NCI-H1092 (cell line): ENCODE results near the gene ARF1.

Experiments used
- DNase-seq: peaks from one replicate; lab custom pipeline; 2025; lab: John Stamatoyannopoulos, UW

The ARF1 gene

GRCh38 chr1:228088586-228089498 lies 6.3 kb downstream of the ARF1 start:
- no peak for DNase-seq

- DNase-seq, result no peak
Measured at GRCh38 chr1:228089519-228090380, 7.2 kb downstream of the ARF1 start.

DNA sequence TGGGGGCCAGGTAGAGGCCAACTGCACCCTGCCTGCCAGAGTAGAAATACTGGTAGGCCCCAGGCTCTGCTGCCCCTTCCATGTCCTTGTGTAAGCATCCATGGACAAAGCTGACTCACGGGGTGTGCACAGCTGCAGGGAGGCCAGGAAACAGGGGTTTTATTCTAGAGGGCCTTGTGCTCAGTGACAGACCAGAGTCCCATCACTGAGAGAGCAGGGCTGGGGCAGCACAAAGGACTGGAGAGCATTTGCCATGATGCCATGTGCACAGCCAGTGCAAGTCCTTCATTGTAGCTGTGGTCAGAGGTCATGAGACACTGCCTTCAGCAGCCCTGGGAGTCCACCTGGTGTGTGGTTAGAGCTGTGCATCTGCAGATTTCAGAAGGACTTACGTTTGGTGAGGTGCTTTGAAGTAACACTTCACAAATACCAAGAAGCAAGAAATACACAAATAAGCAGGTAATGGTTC lies 8.1 kb downstream of the ARF1 start:
- no peak for DNase-seq

GRCh38 chr1:228091084-228091483 lies 8.6 kb downstream of the ARF1 start:
- DNase-seq, result no peak

DNA sequence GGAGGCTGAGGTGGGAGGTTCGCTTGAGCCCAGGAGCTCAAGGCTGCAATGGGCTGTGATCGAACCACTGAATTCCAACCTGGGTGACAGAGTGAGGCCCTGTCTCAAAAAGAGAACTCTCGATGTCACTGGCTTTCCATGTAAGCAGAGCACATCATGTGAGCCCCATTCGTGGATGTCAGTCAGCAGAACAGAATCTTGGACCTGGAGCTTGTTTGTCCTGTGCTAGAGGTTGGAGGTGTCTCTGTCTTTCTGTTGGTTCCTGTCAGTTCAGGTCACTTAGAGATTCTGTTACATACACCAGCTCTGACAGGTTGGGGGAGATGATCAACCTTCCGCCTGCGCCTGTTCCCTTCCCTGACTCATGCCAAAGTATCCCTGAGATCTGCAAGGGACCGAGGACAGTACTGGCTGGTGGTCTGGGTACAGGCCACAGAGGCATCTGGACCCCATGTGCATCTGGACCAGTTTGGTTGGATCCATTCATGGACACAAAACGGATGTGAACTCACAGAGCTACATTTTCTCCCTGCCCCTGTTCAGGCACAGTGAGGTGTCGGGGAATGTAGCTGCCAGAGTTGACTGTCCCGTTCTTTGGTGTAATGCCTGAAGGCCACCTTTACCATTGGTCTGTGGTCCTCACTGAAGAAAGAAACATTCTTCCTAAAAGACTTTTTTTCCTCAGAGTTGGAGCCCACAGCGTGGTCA lies 10.0 kb downstream of the ARF1 start:
- no peak for DNase-seq

GRCh38 chr1:228093050-228093906 lies 10.8 kb downstream of the ARF1 start:
- no peak for DNase-seq

DNA sequence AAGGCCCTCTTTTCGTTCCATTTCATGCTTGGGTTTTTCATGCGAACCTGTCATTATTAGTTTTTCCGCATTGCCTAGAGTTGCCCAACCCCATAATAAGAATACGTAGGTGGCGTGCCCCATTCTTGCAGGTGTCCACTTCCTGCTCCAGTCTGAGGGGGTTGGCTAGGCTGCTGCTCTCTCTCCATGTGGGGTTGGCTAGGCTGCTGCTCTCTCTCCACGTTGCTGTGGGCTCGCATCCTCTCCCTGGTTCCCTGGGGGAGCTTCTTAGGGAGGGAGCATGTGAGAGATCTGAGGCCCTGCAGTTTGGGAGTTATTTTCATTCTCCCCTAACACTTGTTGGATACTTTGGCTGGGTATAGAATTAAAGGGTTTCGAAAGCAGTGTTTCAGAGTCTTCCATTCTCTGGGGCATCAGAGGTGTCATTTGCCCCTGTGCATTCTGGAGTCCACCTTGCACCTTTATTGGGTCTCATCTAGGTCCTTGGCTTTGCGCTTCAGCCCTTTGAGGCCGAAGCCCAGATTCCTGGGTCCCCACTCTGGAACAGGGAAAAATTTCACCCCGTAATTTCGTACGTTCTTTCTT lies 12.0 kb downstream of the ARF1 start:
- no peak for DNase-seq

GRCh38 chr1:228095161-228095560 lies 12.7 kb downstream of the ARF1 start:
- no peak for DNase-seq

GRCh38 chr1:228095938-228096337 lies 13.4 kb downstream of the ARF1 start:
- DNase-seq, result no peak

DNA sequence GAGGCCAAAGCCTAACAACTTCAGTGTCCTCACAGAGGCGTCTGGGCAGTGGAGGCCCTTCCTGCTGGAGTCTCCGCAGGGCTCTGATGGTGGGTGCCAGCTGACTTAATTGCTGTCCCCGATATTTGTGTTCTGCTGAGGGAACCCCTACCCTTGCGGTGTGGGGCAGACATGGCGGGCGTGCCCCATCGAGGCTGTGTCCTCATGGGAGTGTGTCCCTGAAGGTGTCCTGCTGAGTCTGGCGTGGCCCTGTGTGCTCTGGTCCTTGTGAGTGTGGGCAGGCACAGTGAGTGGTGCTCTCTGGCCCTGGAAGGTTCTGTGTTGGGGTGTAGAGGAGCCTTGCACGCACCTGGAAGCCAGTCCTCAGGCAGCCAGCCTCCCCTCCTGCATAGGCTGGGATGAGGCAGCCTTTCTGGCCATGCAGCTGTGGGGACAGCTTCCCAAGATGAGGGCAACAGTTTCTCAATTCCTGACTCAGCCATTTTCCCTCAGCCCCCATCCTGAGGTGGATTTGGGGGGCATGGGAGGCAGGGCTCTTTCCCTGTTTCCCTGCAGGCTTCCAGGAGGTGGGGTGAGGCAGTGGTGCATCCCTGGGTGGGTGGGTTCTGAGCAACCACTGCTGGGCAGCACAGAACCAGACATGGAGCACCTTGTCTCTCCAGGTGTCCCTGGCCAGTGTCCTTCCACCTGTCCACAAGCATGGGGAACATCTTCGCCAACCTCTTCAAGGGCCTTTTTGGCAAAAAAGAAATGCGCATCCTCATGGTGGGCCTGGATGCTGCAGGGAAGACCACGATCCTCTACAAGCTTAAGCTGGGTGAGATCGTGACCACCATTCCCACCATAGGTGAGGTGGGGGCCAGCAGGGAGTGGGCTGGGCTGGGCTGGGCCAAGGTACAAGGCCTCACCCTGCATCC lies 14.2 kb downstream of the ARF1 start:
- DNase-seq, result no peak

DNA sequence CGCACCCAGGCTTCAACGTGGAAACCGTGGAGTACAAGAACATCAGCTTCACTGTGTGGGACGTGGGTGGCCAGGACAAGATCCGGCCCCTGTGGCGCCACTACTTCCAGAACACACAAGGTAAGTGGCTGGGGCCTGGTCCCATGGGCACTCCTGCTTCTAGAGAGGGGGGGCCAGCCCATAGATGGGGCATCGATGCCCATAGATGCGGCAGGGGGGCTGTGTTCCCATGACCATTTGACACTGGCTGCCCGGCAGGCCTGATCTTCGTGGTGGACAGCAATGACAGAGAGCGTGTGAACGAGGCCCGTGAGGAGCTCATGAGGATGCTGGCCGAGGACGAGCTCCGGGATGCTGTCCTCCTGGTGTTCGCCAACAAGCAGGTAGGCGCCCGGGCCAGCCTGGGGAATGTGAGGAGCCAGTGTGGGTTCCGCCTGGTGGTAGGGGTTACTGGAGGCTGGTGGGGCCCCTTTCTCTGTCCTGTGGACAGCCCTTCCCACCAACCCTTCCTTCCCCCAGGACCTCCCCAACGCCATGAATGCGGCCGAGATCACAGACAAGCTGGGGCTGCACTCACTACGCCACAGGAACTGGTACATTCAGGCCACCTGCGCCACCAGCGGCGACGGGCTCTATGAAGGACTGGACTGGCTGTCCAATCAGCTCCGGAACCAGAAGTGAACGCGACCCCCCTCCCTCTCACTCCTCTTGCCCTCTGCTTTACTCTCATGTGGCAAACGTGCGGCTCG lies 15.0 kb downstream of the ARF1 start:
- DNase-seq, result no peak

DNA sequence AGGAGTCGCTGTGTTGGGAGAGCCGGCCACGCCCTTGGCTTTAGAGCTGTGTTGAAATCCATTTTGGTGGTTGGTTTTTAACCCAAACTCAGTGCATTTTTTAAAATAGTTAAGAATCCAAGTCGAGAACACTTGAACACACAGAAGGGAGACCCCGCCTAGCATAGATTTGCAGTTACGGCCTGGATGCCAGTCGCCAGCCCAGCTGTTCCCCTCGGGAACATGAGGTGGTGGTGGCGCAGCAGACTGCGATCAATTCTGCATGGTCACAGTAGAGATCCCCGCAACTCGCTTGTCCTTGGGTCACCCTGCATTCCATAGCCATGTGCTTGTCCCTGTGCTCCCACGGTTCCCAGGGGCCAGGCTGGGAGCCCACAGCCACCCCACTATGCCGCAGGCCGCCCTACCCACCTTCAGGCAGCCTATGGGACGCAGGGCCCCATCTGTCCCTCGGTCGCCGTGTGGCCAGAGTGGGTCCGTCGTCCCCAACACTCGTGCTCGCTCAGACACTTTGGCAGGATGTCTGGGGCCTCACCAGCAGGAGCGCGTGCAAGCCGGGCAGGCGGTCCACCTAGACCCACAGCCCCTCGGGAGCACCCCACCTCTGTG lies 15.9 kb downstream of the ARF1 start:
- no peak for DNase-seq

- DNase-seq, result no peak
Measured at GRCh38 chr1:228099331-228099732, 16.8 kb downstream of the ARF1 start.

DNA sequence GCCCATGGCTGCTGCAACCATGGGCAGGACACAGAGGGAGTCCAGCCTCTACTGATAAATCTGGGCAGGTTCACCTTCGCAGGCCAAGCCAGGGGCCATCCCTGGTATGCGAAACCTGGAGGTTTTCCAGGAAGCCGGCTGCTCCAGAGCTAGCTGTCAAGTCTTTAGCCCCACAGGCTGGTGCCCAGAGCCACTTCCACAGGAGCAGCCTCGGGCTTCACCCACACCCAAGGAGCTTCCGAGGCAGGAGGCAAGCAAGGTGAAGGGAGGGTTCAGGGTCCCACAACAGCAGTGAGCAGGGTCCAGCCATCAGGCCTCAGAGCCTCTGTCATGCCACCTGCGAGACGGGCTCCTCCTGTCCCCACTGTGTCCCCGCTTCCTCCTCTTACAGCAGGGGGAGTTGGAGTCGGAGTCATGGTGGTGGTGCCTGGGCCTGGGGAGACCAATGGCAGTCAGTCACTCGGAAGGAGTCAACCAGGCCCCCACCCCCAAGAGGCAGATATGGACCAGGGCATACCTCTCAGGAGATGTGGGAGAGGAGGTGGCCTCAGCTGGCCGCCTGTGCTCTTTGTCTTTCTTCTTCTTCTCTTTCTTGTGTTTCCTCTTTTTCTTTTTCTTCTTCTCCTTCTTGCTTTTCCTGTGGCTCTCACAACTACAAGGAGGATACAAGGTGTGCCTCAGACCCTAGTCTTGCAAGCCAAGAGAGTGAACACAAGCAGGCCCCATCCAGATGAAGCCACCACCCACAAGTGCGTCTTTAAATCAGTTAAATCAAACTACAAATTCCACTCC lies 18.5 kb downstream of the ARF1 start:
- DNase-seq, result no peak

DNA sequence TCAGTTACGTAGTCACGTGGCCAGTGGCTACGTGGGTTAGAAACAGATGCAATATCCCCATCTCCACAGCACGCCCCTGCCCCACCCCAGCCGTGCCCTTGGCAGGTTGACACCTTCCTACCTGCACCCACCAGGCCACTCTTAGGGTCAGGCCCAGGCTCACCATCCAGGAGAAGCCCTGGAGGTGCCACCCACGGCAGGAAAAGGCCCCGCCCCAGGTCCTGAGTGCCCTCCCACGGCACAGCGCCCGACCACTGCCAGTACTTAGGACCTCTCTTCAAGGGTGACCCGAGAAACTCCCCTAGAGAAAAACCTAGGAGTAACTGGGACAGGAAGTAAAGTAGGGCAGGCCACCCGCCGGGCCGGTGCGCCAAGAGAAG lies 19.1 kb downstream of the ARF1 start:
- DNase-seq, result no peak

- DNase-seq, result no peak
Measured at GRCh38 chr1:228101994-228102790, 19.7 kb downstream of the ARF1 start.
